Epithelial cell of esophagus (primary cell): ENCODE measurements around the gene PTH1R.

Experiments
- DNase-seq: peaks from one replicate; pipeline ENCODE4 v3.0.0; 2010; ENCODE audit warnings: low read depth
- H3K4me3 ChIP-seq: 2 replicates; pipeline ENCODE4 v1.5.1; 2011; ENCODE audit warnings: mild to moderate bottlenecking, low read length, control low read depth
- CTCF ChIP-seq: IDR thresholded peaks from 2 replicates; pipeline ENCODE4 v1.5.1; 2011; ENCODE audit warnings: low read depth, mild to moderate bottlenecking, low read length, control low read depth, inconsistent platforms; ENCODE audit not compliant: insufficient read depth; ENCODE audit errors: missing control alignments

PTH1R gene

DNA sequence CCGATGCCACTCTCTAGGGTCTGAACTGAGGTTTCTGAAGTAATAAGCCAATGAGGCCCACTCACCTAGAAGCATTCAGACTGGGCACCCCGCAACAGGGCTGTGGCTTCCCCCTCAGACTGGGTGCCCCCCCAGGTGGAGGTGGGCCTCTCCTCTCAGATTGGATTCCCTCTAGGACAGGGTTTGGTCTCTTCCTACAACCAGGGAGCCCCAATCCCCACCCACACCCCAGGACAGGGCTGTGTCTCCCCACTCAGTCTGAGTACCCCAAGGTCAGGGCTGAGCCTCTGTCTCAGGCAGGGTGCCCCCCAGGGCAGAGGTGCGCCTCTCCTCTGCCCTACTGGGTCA lies 27.7 kb downstream of the PTH1R start:
- no peak for DNase-seq
- no peak overlapping the region for H3K4me3 ChIP-seq
- no peak for TF ChIP-seq CTCF

DNA sequence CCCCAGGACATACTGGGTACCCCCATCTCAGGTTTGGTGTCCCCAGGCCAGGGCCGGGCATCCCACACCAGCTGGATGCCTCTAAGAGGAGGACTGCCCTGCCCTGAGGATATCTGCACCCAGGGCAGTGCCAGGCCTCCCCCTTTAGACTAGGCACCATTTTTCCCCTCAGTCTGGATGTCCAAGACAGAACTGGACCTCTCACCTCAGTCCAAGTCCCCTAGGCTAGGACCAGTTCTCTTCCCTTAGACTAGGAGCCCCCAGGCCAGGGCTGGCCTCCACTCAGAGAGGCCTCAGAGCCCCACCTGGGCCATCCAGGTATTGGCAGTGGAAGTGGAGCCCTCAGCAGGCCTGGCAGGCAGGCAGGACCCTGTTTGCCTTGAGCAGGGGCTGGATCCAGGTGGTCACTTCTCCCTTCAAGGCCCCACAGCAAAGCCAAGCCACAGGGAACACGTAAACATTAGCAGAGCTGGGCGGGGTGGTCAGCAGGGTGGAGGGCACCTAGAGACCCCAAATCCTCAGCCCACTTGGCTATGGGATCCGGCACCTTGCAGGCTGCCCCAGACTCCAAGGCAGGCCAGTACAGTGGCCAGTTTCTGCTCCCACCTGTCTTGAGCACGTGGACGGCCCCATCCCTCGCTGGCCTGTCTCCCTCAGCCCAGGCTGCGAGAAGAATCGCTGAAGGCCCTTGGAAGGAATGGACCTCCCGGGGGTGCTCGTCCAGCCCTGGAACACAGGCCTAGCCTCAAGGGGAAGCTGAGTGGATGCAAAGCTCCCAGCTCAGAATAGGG lies 28.3 kb downstream of the PTH1R start:
- DNase-seq: no peak
- no peak for TF ChIP-seq CTCF
- no peak overlapping the region for H3K4me3 ChIP-seq

GRCh38 chr3:46906471-46907058 lies 29.0 kb downstream of the PTH1R start:
- TF ChIP-seq CTCF: no peak

GRCh38 chr3:46907271-46907670 lies 29.8 kb downstream of the PTH1R start:
- DNase-seq: no peak

More at GRCh38 chr3:46906471-46907058, 29.0 kb downstream of the PTH1R start:
- no peak overlapping the region for H3K4me3 ChIP-seq
- DNase-seq: no peak

DNA sequence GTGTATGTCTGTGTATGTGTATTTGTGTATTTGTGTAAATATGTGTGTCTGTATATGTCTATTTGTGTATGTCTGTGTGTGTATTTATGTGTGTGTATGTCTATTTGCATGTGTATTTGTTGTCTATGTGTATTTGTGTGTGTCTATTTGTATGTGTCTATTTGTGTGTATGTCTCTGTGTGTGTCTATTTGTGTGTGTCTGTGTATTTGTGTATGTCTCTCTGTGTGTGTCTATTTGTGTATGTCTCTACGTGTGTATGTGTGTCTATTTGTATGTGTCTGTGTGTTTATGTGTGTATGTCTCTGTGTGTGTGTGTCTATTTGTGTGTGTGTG lies 30.4 kb downstream of the PTH1R start:
- DNase-seq: no peak
- TF ChIP-seq CTCF: no peak
- H3K4me3 ChIP-seq: no peak overlapping the region

More at GRCh38 chr3:46907271-46907670, 29.8 kb downstream of the PTH1R start:
- no peak for TF ChIP-seq CTCF
- no peak overlapping the region for H3K4me3 ChIP-seq

- DNase-seq: peak; percentile 45
Measured at GRCh38 chr3:46908294-46908985, 30.9 kb downstream of the PTH1R start.

More at GRCh38 chr3:46908294-46908985, 30.9 kb downstream of the PTH1R start:
- TF ChIP-seq CTCF: peak; percentile 47
- H3K4me3 ChIP-seq: no peak overlapping the region
